Measurements from ENCODE around the gene HTD2. TPM values are rescaled to one million over a fixed set of nuclear protein-coding genes. Genes with fewer than 3 reads are reported as not detected.
A peak's percentile ranks its signal among the peaks of the same experiment; 100 is the strongest.

Gene HTD2
- polyA plus RNA-seq, 1 of the 3 experiments (the other 2 are of a cell fraction) = 3.0 TPM

DNA sequence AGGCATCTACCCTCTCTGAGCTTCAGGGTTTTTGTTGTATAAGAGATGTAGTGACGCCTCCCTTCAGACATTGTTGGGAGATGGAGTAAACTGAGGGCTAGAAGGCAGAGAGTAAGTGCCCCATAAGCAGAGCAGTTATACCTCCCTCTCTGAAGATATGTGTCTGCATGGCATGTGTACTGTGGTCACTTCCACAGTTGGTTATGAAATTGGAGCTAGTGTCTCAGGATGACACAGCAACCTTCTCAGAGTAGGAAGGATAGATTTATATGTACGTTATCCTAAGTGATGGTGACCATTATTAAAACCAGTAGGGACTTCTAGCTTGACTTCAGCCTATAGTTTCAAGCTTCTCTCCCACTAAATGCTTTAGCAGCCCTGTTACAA, 44.3 kb downstream of the HTD2 start (continued):
- TF ChIP-seq RXRA (IDR thresholded peaks at IDR 0.05; ENCODE audit: borderline replicate concordance, low read depth) = no peak
- no peak for TF ChIP-seq MXI1 (IDR thresholded peaks at IDR 0.05; ENCODE audit: low read depth, low read length)
- no peak for TF ChIP-seq YY1 (IDR thresholded peaks at IDR 0.05; ENCODE audit: low read depth)
- TF ChIP-seq POLR2AphosphoS5 (IDR thresholded peaks at IDR 0.05; ENCODE audit: low read depth, low read length) = no peak
- no peak for TF ChIP-seq SIN3A (IDR thresholded peaks at IDR 0.05; ENCODE audit: borderline replicate concordance, low read depth, low read length)
- TF ChIP-seq SMC3 (IDR thresholded peaks at IDR 0.05; ENCODE audit: low read depth, low read length) = no peak
- TF ChIP-seq RFX5 (IDR thresholded peaks at IDR 0.05; ENCODE audit: low read length) = no peak
- no peak for TF ChIP-seq CHD2 (IDR thresholded peaks at IDR 0.05; ENCODE audit: low read length, partially characterized antibody)

GRCh38 chr3:58351920-58352319, 45.6 kb downstream of the HTD2 start:
- H3K4me1 ChIP-seq (ENCODE audit: control insufficient read depth in 1 of 2, insufficient read depth in 2 of 2, low read depth in 1 of 2, low read length in 1 of 2) = peaks cover 0 to 7% of the 10 kb centered on the region in 2 experiments; a peak in 1 of 4 replicates
- H3K36me3 ChIP-seq (replicated peaks in 1 of 2; ENCODE audit: control insufficient read depth in 1 of 2, insufficient read depth in 2 of 2, low read length in 1 of 2) = no peaks in the 10 kb centered on the region
- CTCF ChIA-PET = interaction anchor here (0.6 to 1.7 kb wide), 4 partner anchors 13 to 552 kb away, joined by 3 to 5 read pairs (median 3); partner anchors contain the start of gene KCTD6
- DNase-seq = peak; percentile 45
- no peak overlapping the region for H3K27ac ChIP-seq (ENCODE audit: low read depth in 2 of 2, low read length in 1 of 2)
- H3K4me2 ChIP-seq = no peak overlapping the region
- H3K27me3 ChIP-seq (ENCODE audit: insufficient read depth) = no peaks in the 10 kb centered on the region
- peaks cover 8% of the 10 kb centered on the region for H3K79me2 ChIP-seq (ENCODE audit: insufficient read depth)
- WGBS (ENCODE audit: low lambda C conversion rate) = 75% methylated on average over 3 of the region's 3 CpGs
- H4K20me1 ChIP-seq (ENCODE audit: insufficient read depth) = no peaks in the 10 kb centered on the region
- POLR2A ChIA-PET = no interaction called here
- no peak overlapping the region for H3K4me3 ChIP-seq (ENCODE audit: low read depth in 2 of 2, low read length in 1 of 2)
- TF ChIP-seq EP300 (IDR thresholded peaks at IDR 0.05; ENCODE audit: borderline replicate concordance in 1 of 2, low read depth in 1 of 2, low read length in 1 of 2) (no peak), TCF12 (IDR thresholded peaks at IDR 0.05) (no peak), SIN3A (IDR thresholded peaks at IDR 0.05; ENCODE audit: borderline replicate concordance, low read depth, low read length) (no peak), NFIC (IDR thresholded peaks at IDR 0.05; ENCODE audit: borderline replicate concordance) (no peak), FOXJ3 (CRISPR knock-in tag; IDR thresholded peaks at IDR 0.05) (no peak)
- H2AFZ ChIP-seq (ENCODE audit: low read depth) = no peak overlapping the region
- H3K9me3 ChIP-seq = no peaks in the 10 kb centered on the region
- H3K9me2 ChIP-seq = no peaks in the 10 kb centered on the region
- H3F3A ChIP-seq (replicated peaks; ENCODE audit: insufficient read depth) = no peaks in the 10 kb centered on the region
- H3K9ac ChIP-seq = no peak overlapping the region

- Histone ChIP-seq H3K27ac (ENCODE audit: low read depth in 2 of 2, low read length in 1 of 2) (no peak overlapping the region), H3K79me2 (ENCODE audit: insufficient read depth) (peaks cover 6% of the 10 kb centered on the region), H3K4me2 (no peak overlapping the region), H3F3A (replicated peaks; ENCODE audit: insufficient read depth) (no peaks in the 10 kb centered on the region), H3K27me3 (ENCODE audit: insufficient read depth) (no peaks in the 10 kb centered on the region), H3K9me2 (no peaks in the 10 kb centered on the region), H3K4me1 (ENCODE audit: control insufficient read depth in 1 of 2, insufficient read depth in 2 of 2, low read depth in 1 of 2, low read length in 1 of 2) (peaks cover 0 to 7% of the 10 kb centered on the region in 2 experiments; a peak in 1 of 4 replicates), H3K36me3 (replicated peaks in 1 of 2; ENCODE audit: control insufficient read depth in 1 of 2, insufficient read depth in 2 of 2, low read length in 1 of 2) (no peaks in the 10 kb centered on the region), H2AFZ (ENCODE audit: low read depth) (no peak overlapping the region), H3K9ac (no peak overlapping the region), H3K4me3 (ENCODE audit: low read depth in 2 of 2, low read length in 1 of 2) (no peak overlapping the region), H3K9me3 (no peaks in the 10 kb centered on the region), H4K20me1 (ENCODE audit: insufficient read depth) (no peaks in the 10 kb centered on the region)
- DNase-seq = no peak
- WGBS (ENCODE audit: low lambda C conversion rate) = 94% methylated on average over 6 of the region's 6 CpGs
- TF ChIP-seq MXI1 (IDR thresholded peaks at IDR 0.05; ENCODE audit: low read depth, low read length) (no peak), TEAD4 (IDR thresholded peaks at IDR 0.05; ENCODE audit: borderline replicate concordance, insufficient read depth) (no peak), FOXJ3 (CRISPR knock-in tag; IDR thresholded peaks at IDR 0.05) (no peak), NFIC (IDR thresholded peaks at IDR 0.05; ENCODE audit: borderline replicate concordance) (no peak), SIN3A (IDR thresholded peaks at IDR 0.05; ENCODE audit: borderline replicate concordance, low read depth, low read length) (no peak), FOXM1 (IDR thresholded peaks at IDR 0.05; ENCODE audit: low read depth) (no peak)
- TF ChIP-seq, protein P1, sequence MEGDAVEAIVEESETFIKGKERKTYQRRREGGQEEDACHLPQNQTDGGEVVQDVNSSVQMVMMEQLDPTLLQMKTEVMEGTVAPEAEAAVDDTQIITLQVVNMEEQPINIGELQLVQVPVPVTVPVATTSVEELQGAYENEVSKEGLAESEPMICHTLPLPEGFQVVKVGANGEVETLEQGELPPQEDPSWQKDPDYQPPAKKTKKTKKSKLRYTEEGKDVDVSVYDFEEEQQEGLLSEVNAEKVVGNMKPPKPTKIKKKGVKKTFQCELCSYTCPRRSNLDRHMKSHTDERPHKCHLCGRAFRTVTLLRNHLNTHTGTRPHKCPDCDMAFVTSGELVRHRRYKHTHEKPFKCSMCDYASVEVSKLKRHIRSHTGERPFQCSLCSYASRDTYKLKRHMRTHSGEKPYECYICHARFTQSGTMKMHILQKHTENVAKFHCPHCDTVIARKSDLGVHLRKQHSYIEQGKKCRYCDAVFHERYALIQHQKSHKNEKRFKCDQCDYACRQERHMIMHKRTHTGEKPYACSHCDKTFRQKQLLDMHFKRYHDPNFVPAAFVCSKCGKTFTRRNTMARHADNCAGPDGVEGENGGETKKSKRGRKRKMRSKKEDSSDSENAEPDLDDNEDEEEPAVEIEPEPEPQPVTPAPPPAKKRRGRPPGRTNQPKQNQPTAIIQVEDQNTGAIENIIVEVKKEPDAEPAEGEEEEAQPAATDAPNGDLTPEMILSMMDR (IDR thresholded peaks at IDR 0.05) = no peak
- TF ChIP-seq, protein P2, sequence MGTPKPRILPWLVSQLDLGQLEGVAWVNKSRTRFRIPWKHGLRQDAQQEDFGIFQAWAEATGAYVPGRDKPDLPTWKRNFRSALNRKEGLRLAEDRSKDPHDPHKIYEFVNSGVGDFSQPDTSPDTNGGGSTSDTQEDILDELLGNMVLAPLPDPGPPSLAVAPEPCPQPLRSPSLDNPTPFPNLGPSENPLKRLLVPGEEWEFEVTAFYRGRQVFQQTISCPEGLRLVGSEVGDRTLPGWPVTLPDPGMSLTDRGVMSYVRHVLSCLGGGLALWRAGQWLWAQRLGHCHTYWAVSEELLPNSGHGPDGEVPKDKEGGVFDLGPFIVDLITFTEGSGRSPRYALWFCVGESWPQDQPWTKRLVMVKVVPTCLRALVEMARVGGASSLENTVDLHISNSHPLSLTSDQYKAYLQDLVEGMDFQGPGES (IDR thresholded peaks at IDR 0.05; ENCODE audit: low read depth, low read length) = no peak
- TF ChIP-seq, protein P3, sequence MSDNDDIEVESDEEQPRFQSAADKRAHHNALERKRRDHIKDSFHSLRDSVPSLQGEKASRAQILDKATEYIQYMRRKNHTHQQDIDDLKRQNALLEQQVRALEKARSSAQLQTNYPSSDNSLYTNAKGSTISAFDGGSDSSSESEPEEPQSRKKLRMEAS (IDR thresholded peaks at IDR 0.05; ENCODE audit: low read depth) = no peak
- ChIA-PET POLR2A (no interaction called here), CTCF (interaction anchor here (1.0 to 1.7 kb wide), 2 partner anchors 63 to 139 kb away, joined by 3 to 5 read pairs; partner anchors contain the start of gene KCTD6)
Measured at GRCh38 chr3:58352626-58353025, 46.3 kb downstream of the HTD2 start.
